ENCODE results near the gene TREH.
A peak's percentile ranks its signal among the peaks of the same experiment; 100 is the strongest.
"Not testable (repeated sequence)": the region's sequence is repeated elsewhere in the genome, so short reads cannot be mapped to it uniquely, and the experiment has no call there.

The TREH gene

GRCh38 chr11:118628031-118628430 is 51.4 kb downstream of the TREH start:
- no peak for DNase-seq

- DNase-seq, result no peak
These were observed 51.9 kb downstream of the TREH start for GRCh38 chr11:118627566-118627965.

- peak; percentile 45 for DNase-seq
These were observed 53.5 kb downstream of the TREH start for GRCh38 chr11:118625976-118626375.

GRCh38 chr11:118625036-118625690 is 54.3 kb downstream of the TREH start:
- DNase-seq, result no peak

- no peak for DNase-seq
These were observed 56.2 kb downstream of the TREH start for GRCh38 chr11:118623269-118623655.

- DNase-seq, result peak; percentile 65
These were observed 56.8 kb downstream of the TREH start for GRCh38 chr11:118622376-118623268.

GRCh38 chr11:118621784-118622375 is 57.6 kb downstream of the TREH start:
- no peak for DNase-seq

GRCh38 chr11:118621071-118621783 is 58.2 kb downstream of the TREH start:
- peak; percentile 64 for DNase-seq

GRCh38 chr11:118620529-118621070 is 58.9 kb downstream of the TREH start:
- no peak for DNase-seq

- no peak for DNase-seq
These were observed 59.8 kb downstream of the TREH start for GRCh38 chr11:118619444-118620197.

- no peak for DNase-seq
These were observed 60.5 kb downstream of the TREH start for GRCh38 chr11:118618991-118619375.

GRCh38 chr11:118618115-118618990 is 61.1 kb downstream of the TREH start:
- DNase-seq, result no peak

- no peak for DNase-seq
These were observed 63.5 kb downstream of the TREH start for GRCh38 chr11:118615976-118616371.

GRCh38 chr11:118615282-118615975 is 64.0 kb downstream of the TREH start:
- DNase-seq, result no peak

- DNase-seq, result no peak
These were observed 64.9 kb downstream of the TREH start for GRCh38 chr11:118614511-118614910.

GRCh38 chr11:118612378-118612777 is 67.1 kb downstream of the TREH start:
- DNase-seq, result no peak

- DNase-seq, result not testable (repeated sequence)
These were observed 68.0 kb downstream of the TREH start for GRCh38 chr11:118611433-118611795.

- no peak for DNase-seq
These were observed 68.5 kb downstream of the TREH start for GRCh38 chr11:118610773-118611432.

GRCh38 chr11:118610225-118610772 is 69.2 kb downstream of the TREH start:
- DNase-seq, result no peak

Data from NCI-H2227 treated with DMSO at 0.1 percent for 48 hours (cell line).